ENCODE data around the gene IL1RL2.

Gene IL1RL2

DNA sequence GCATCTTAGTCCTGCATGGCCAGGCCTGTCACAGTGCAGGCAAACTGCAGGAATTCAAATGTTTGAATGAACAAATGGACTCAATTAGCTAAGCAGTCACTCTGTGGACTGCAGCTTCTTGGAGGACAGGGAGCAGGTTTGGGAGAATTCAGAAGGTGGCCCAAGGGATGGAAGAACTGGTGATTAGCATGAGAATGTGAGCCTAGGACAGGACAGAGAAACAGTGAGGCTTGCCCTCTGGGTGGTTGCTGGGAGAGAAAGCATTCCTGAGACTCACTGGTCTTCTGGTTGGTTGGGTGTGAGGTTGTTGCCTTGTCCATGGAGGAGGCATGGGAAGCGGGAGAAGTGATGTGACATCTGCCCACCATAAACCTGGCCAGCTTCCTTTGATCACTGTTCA lies 13.7 kb downstream of the IL1RL2 start:
- Histone ChIP-seq H3K4me3 (ENCODE audit: low read length) (no peak overlapping the region), H3K9me3 (ENCODE audit: control insufficient read depth, low read length) (peaks cover 12% of the 10 kb centered on the region), H3K27me3 (replicated peaks; ENCODE audit: control insufficient read depth, insufficient read depth, low read length) (no peaks in the 10 kb centered on the region), H3K4me1 (ENCODE audit: control insufficient read depth, insufficient read depth, low read length) (no peaks in the 10 kb centered on the region), H3K9ac (ENCODE audit: low read length) (no peak overlapping the region), H3K36me3 (ENCODE audit: control insufficient read depth, insufficient read depth, low read length, severe bottlenecking) (peaks cover 7% of the 10 kb centered on the region)
- no peak for DNase-seq (ENCODE audit: low read depth)

DNA sequence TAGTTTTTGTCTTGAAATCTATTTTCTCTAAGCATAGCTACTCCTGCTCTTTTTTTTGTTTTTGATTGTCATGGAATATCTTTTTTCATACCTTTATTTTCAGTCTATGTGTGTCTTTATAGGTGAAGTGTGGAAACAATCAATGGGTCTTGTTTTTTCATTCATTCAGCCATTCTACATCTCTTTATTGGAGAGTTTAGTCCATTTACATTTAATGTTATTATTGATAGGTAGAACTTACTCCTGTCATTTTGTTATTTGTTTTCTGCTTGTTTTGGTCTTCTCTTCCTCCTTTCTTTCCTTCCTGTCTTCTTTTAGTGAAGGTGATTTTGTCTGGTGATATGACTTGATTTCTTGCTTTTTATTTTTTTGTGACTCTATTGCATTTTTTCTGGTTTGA lies 17.8 kb downstream of the IL1RL2 start:
- H3K9me3 ChIP-seq (ENCODE audit: control insufficient read depth, low read length): peaks cover 12% of the 10 kb centered on the region
- peaks cover 7% of the 10 kb centered on the region for H3K36me3 ChIP-seq (ENCODE audit: control insufficient read depth, insufficient read depth, low read length, severe bottlenecking)
- H3K4me1 ChIP-seq (ENCODE audit: control insufficient read depth, insufficient read depth, low read length): no peaks in the 10 kb centered on the region
- no peak overlapping the region for H3K4me3 ChIP-seq (ENCODE audit: low read length)
- DNase-seq (ENCODE audit: low read depth): no peak
- H3K27me3 ChIP-seq (replicated peaks; ENCODE audit: control insufficient read depth, insufficient read depth, low read length): no peaks in the 10 kb centered on the region
- no peak overlapping the region for H3K9ac ChIP-seq (ENCODE audit: low read length)

DNA sequence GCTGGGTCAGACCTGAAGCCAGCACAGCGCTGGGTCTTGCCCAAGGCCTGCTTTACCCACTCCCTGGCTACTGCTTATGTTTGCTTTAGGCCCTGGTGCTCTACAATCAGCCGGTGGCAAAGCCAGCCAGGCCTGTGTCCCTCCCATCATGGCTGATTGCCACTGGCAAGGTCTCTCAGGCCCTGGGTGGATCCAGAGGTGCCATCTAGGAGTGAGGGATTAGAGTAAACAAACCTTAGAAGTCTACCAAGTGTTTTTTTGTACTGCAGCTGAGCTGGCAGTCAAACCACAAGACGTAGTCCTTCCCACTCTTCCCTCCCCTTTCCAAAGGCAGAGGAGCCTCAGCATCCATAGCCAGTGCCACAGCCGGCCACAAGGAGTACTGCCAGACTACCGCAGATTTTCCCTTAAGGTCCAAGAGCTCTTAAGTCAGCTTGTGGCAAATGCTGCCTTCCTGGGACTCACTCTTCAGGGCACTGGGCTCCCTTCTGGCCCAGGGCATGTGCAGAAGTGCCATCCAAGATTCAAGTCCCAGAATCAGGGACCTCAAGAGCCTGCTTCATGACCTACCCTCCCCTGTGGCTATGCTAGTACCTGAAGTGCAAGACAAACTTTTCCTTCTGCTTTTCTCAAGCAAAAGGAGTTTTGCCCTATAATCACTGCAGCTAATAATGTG lies 20.0 kb downstream of the IL1RL2 start:
- no peak overlapping the region for H3K9ac ChIP-seq (ENCODE audit: low read length)
- DNase-seq (ENCODE audit: low read depth): no peak

DNA sequence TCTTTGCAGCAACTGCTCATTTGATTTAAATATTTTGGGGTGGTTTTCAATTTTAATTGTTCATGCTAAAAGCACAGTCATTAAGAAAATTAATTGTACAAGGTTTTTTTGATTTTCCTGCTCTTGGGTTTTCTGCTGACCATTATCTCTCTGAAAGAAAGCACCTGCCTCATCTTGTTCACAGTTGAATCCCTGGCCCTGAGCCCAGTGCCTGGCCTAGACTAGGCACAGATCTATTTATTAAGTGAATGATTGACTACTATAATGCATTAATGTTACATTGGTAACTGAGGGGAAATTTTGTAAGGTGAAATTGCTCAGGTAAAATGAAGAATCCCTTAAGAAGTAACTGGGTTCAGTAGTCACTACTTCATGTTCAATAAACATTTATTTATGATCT lies 22.0 kb downstream of the IL1RL2 start:
- peaks cover 2% of the 10 kb centered on the region for H3K36me3 ChIP-seq (ENCODE audit: control insufficient read depth, insufficient read depth, low read length, severe bottlenecking)
- H3K9me3 ChIP-seq (ENCODE audit: control insufficient read depth, low read length): peaks cover 9% of the 10 kb centered on the region
- H3K9ac ChIP-seq (ENCODE audit: low read length): no peak overlapping the region
- no peaks in the 10 kb centered on the region for H3K4me1 ChIP-seq (ENCODE audit: control insufficient read depth, insufficient read depth, low read length)
- no peak for DNase-seq (ENCODE audit: low read depth)
- H3K4me3 ChIP-seq (ENCODE audit: low read length): no peak overlapping the region
- H3K27me3 ChIP-seq (replicated peaks; ENCODE audit: control insufficient read depth, insufficient read depth, low read length): no peaks in the 10 kb centered on the region

More for the DNA sequence above, 20.0 kb downstream of the IL1RL2 start:
- Histone ChIP-seq H3K9me3 (ENCODE audit: control insufficient read depth, low read length) (peaks cover 12% of the 10 kb centered on the region), H3K4me3 (ENCODE audit: low read length) (no peak overlapping the region), H3K27me3 (replicated peaks; ENCODE audit: control insufficient read depth, insufficient read depth, low read length) (no peaks in the 10 kb centered on the region), H3K4me1 (ENCODE audit: control insufficient read depth, insufficient read depth, low read length) (no peaks in the 10 kb centered on the region), H3K36me3 (ENCODE audit: control insufficient read depth, insufficient read depth, low read length, severe bottlenecking) (peaks cover 2% of the 10 kb centered on the region)

DNA sequence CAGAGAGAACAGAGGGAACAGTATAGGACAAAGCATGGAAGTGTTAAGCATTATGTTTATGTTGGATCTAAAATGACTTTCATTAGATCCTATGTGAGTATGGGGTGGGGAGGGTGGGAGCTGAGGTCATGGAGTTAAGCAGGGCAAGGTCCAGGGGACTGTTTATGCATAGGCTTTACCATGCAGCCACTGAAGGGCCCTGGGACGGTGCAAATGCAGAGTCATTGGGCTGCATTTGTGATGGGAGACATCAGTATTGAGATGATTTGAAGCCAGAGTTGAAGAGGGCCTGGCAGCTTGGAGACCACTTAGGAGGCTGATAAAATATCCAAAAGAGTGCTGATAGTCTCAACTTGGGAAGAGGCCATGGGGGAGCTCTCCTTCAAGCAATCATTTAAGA lies 22.7 kb downstream of the IL1RL2 start:
- Histone ChIP-seq H3K4me3 (ENCODE audit: low read length) (no peak overlapping the region), H3K9ac (ENCODE audit: low read length) (no peak overlapping the region), H3K9me3 (ENCODE audit: control insufficient read depth, low read length) (peaks cover 5% of the 10 kb centered on the region), H3K4me1 (ENCODE audit: control insufficient read depth, insufficient read depth, low read length) (no peaks in the 10 kb centered on the region), H3K27me3 (replicated peaks; ENCODE audit: control insufficient read depth, insufficient read depth, low read length) (no peaks in the 10 kb centered on the region), H3K36me3 (ENCODE audit: control insufficient read depth, insufficient read depth, low read length, severe bottlenecking) (peaks cover 2% of the 10 kb centered on the region)
- no peak for DNase-seq (ENCODE audit: low read depth)

DNA sequence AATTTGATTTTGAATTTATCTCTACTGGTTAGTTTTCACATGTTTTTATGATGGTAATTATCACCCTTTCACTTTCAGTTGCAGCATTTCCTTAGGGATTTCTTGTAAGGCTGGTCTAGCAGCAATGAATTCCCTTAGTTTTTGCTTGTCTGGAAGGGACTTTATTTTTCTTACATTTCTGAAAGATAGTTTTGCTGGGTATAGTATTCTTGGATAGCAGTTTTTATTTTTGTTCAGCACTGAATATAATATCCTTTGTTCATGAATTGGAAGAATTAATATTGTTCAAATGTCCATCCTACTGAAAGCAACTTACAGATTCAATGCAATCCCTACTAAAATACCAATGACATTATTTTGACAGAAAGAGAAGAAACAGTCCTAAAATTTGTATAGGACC lies 30.2 kb downstream of the IL1RL2 start:
- no peaks in the 10 kb centered on the region for H3K4me1 ChIP-seq (ENCODE audit: control insufficient read depth, insufficient read depth, low read length)
- DNase-seq (ENCODE audit: low read depth): no peak
- H3K27me3 ChIP-seq (replicated peaks; ENCODE audit: control insufficient read depth, insufficient read depth, low read length): no peaks in the 10 kb centered on the region
- no peak overlapping the region for H3K9ac ChIP-seq (ENCODE audit: low read length)
- H3K4me3 ChIP-seq (ENCODE audit: low read length): no peak overlapping the region
- H3K36me3 ChIP-seq (ENCODE audit: control insufficient read depth, insufficient read depth, low read length, severe bottlenecking): peaks cover 20% of the 10 kb centered on the region
- peaks cover 26% of the 10 kb centered on the region for H3K9me3 ChIP-seq (ENCODE audit: control insufficient read depth, low read length)

DNA sequence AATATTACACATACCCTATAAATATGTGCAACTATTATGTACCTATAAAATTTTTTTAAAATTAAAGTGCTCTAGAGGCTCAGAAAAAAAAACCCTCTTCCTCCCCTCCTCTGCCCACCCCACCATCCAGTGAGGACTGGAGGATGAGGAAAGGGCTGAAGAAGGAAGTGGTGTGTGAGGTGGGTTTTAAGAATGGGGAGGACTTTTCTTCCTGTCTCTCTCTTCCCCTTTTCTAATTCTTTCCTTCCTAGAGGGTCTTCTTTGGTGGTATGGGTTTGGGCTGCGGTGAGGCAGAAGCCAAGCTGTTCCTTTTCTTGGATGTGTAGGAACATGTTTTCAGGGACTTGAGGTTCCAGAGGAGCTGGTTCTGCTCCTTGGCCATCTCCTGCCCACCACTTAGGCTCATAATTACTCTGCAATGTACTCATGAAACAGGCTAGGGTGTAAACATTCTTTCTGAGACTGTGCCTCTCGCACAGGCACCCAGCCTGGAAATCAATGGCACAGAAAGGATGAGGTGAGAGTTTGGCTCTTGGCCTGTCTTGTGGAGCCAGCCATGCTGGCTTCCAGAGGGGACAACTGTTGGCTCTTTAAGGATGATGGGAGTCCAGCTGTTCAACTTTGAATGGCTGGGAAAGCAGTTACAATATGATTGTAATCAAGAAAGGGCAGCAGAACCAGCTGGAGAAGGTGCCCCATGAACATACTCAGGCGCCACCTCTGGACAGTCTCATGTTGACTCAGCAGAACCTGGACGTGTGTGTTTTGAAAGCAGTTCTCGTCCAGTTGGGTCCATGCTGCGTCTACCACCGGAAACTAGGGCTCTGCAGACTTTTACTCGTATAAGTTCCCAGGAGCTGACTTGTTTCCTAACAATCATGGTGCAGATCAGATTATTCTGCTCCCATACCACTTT lies 38.3 kb downstream of the IL1RL2 start:
- no peak for DNase-seq (ENCODE audit: low read depth)
- Histone ChIP-seq H3K27me3 (replicated peaks; ENCODE audit: control insufficient read depth, insufficient read depth, low read length) (no peaks in the 10 kb centered on the region), H3K9ac (ENCODE audit: low read length) (no peak overlapping the region), H3K9me3 (ENCODE audit: control insufficient read depth, low read length) (no peaks in the 10 kb centered on the region), H3K4me1 (ENCODE audit: control insufficient read depth, insufficient read depth, low read length) (peaks cover 33% of the 10 kb centered on the region), H3K4me3 (ENCODE audit: low read length) (no peak overlapping the region), H3K36me3 (ENCODE audit: control insufficient read depth, insufficient read depth, low read length, severe bottlenecking) (peaks cover 7% of the 10 kb centered on the region)

DNA sequence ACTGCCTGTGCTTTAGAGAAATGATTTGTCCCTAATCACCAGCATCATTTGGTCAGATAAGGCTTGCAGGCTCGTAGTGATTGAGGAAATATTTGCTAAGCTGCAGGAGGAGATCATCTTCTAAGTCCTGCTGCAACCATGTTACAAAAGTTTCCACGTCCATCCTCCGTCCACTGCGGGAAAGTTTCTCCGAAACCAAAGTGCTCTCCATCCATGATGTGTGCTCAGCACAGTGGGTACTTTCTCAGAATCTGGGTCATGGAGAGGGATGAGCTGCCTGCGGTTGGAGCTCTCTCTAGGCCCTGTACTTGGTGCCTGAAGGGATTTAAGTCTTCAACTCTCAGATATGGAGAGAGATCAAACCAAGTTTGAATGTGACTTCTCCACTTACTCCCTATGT lies 39.3 kb downstream of the IL1RL2 start:
- DNase-seq (ENCODE audit: low read depth): no peak
- H3K9ac ChIP-seq (ENCODE audit: low read length): peak overlapping the region; percentile 80
- no peaks in the 10 kb centered on the region for H3K9me3 ChIP-seq (ENCODE audit: control insufficient read depth, low read length)
- peaks cover 37% of the 10 kb centered on the region for H3K4me1 ChIP-seq (ENCODE audit: control insufficient read depth, insufficient read depth, low read length)
- H3K4me3 ChIP-seq (ENCODE audit: low read length): no peak overlapping the region
- peaks cover under 1% of the 10 kb centered on the region for H3K36me3 ChIP-seq (ENCODE audit: control insufficient read depth, insufficient read depth, low read length, severe bottlenecking)
- H3K27me3 ChIP-seq (replicated peaks; ENCODE audit: control insufficient read depth, insufficient read depth, low read length): no peaks in the 10 kb centered on the region

DNA sequence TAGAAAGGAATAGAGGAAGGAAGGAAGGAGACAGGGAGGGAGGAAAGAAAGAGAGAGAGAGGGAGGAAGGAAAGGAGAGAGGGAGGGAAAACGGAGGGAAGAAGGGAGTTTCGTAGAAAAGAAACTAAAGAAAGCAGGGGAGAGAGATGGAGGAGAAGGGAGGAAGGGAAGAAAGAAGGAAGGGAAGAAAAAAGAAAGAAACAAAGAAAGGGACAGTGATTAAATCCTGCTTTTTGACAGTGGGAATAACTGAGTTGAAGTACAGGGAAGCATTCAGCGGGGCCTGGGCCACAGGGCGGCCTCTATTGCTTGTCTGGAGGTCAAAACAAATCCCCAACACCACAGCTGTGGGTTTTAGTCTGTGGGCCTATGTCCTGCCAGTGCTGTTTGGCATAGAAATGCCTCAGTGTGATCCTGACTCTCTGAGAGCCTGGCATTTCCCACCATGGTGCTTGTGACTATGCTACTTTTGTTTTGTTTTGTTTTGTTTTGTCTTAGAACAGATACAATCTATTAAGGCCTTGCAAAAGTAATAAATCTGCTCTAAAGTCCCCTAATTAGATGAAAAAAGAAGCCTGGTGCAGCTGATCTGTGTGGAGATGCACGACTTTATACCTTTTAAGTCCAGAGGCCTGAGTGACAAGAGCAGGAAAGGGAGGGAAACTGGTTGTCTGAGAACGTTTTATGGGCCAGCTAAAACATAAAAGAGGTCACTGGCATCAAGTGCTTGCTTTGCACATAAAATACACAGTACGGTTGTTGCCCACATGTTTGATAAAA lies 40.0 kb downstream of the IL1RL2 start:
- no peaks in the 10 kb centered on the region for H3K9me3 ChIP-seq (ENCODE audit: control insufficient read depth, low read length)
- no peaks in the 10 kb centered on the region for H3K27me3 ChIP-seq (replicated peaks; ENCODE audit: control insufficient read depth, insufficient read depth, low read length)
- no peaks in the 10 kb centered on the region for H3K36me3 ChIP-seq (ENCODE audit: control insufficient read depth, insufficient read depth, low read length, severe bottlenecking)
- peaks cover 37% of the 10 kb centered on the region for H3K4me1 ChIP-seq (ENCODE audit: control insufficient read depth, insufficient read depth, low read length)
- DNase-seq (ENCODE audit: low read depth): no peak
- H3K4me3 ChIP-seq (ENCODE audit: low read length): peak overlapping the region; percentile 58
- peak overlapping the region; percentile 80 for H3K9ac ChIP-seq (ENCODE audit: low read length)

DNA sequence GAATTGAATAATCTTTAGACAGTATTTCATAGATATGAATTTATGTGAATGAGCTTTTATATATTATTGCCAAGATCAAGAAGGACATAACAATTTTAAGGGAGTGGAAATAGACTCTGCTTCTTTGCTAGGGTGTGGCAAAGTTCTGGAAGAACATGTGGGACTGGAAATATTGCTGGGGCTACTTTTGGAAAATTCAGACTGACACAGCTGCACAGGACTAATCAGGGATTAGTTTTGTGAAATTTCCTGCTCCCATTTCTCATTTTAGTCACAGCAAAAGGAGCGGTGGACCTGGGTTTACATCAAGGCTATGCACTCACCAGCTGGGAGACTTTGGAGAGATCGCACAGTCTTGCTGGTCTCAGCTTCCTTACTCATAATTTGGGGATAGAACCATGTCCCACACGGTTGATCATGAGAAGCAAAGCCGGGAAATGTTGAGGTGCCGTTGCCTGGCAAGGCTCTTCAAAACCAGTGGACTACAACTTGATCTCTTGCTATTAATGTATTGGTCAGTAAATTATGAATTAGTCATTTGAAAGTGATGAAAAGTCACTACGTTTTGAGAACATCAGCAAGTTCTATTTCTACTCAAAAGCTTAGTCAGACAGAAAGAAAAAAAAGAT lies 42.4 kb downstream of the IL1RL2 start:
- no peaks in the 10 kb centered on the region for H3K27me3 ChIP-seq (replicated peaks; ENCODE audit: control insufficient read depth, insufficient read depth, low read length)
- no peaks in the 10 kb centered on the region for H3K36me3 ChIP-seq (ENCODE audit: control insufficient read depth, insufficient read depth, low read length, severe bottlenecking)
- DNase-seq (ENCODE audit: low read depth): peak; percentile 11
- H3K9me3 ChIP-seq (ENCODE audit: control insufficient read depth, low read length): no peaks in the 10 kb centered on the region
- H3K4me1 ChIP-seq (ENCODE audit: control insufficient read depth, insufficient read depth, low read length): peaks cover 37% of the 10 kb centered on the region
- H3K4me3 ChIP-seq (ENCODE audit: low read length): peak overlapping the region; percentile 40
- peak overlapping the region; percentile 71 for H3K9ac ChIP-seq (ENCODE audit: low read length)

All from adipocyte (in vitro differentiated cells).